ENCODE results near the gene ISLR2.

DNA sequence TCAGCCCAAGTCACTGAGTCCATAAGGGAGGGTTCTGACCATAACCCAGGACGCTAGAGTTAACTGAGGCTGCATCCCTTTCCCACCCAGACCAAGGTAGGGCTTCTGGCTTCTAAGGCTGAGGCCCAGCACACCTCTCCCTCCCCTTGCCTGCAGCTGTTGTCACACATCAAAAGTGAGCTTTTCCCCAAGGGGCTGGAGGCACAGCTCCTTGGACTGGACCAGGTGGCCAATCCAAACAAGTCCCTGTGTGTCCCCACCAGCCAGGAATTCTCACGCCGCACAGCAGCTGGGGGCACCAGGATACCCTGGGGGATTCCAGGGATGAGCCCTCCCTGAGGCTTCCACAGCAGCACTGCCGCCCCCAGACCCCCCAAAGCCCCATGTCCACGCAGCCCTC is 22.3 kb upstream of the ISLR2 start:
- no peak for TF ChIP-seq ZNF544 (tag by site-specific recombination; IDR thresholded peaks at IDR 0.05)
- no peak for TF ChIP-seq ZNF274 (IDR thresholded peaks at IDR 0.05; ENCODE audit: low read length)
- TF ChIP-seq ZNF274 (tag by site-specific recombination; IDR thresholded peaks at IDR 0.05; ENCODE audit: borderline replicate concordance) = no peak
- no peak for TF ChIP-seq ZNF654 (tag by site-specific recombination; IDR thresholded peaks at IDR 0.05; ENCODE audit: low read depth)
- no peak for TF ChIP-seq ZNF624 (tag by site-specific recombination; IDR thresholded peaks at IDR 0.05)
- TF ChIP-seq KLF1 (tag by site-specific recombination; IDR thresholded peaks at IDR 0.05) = no peak

Data from HEK293 (cell line).